Stimulated activated CD4-positive, alpha-beta T cell treated with anti-CD3 and anti-CD28 coated beads, Interleukin-15, amount 100 ng/mL, for 1 hour (primary cell): ENCODE results near the gene TMC4.
A peak's percentile ranks its signal among the peaks of the same experiment; 100 is the strongest.

Experiments used
- DNase-seq, 2 donors: peaks; one replicate each; pipeline ENCODE4 v3.0.0-alpha.2; 2020; ENCODE audit warnings: low read depth in 1 of 2, low spot score in 1 of 2

The TMC4 gene

DNA sequence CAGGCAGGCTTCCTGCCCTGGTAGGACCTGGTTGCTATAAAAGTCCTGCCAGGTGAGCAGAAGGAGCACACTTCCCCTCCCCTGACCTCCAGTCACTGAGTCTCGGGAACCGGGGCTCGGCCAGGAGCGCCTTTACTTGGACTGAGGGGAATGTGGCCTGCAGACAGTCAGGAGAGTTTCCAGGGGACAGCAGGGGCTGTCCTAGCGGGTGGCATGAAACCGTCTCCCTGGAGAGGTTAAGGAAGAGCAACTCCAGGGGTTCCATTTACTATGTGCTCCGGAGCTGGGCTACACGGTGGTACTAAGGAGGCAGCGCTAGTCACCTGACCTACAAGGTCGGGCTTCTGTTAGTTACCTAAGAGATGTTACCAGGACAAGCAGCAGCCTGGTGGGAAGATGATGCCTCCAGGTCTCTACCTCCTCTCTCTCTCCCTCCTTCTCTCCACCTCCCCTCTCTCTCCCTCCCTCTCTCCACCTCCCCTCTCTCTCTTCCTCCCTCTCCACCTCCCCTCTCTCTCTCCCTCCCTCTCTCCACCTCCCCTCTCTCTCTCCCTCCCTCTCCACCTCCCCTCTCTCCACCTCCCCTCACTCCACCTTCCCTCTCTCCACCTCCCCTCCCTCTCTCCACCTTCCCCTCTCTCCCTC is 39.5 kb downstream of the TMC4 start:
- no peak for DNase-seq

DNA sequence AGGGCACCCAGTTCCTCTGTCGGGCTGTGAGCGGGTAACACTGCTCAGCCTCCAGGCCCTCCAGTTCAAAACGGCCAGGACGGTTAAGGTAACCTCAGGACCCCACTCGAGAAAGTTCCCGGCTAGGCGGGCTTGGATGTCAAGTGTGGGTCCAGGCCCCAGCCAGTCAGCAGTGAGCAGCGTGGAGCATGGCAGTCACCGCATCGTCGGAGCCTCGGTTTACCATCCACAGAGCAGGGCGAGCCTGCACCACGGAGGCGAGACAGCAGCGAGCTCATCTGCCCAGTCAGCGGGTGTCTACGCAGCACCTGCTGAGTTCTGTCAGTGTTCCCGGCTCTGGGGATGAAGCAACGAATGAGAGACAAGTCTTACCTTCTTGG is 43.4 kb downstream of the TMC4 start:
- no peak for DNase-seq

DNA sequence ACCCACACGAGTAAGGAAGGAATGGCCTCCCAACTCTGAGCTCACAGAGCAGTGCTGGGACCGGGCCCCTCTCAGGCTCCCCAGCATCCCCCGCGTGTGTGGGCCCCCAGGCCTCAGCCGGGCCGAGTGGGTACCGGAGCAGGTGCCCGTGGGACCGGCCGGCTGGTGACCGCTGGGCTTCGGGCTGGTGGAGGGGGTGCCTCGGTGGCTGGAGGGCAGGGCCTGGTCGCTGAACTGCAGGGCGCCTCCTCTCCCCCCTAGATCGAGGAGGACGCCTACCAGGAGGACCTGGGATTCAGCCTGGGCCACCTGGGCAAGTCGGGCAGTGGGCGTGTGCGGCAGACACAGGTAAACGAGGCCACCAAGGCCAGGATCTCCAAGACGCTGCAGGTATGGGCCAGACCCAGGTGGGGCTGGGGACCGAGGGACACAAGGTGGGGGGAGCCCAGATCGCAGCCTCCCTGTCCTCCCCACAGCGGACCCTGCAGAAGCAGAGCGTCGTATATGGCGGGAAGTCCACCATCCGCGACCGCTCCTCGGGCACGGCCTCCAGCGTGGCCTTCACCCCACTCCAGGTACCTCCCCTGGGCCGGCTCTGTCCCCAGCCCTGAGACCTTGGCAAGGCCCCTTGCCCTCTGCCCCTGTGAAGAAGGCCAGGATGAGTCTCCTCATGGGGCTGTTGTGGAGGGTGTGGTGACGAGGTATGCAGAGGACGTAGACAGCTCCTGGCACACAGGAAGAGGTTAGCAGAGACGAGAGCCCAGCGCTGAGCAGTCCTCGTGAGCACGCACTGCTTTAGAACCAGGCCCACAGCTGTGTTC is 44.0 kb downstream of the TMC4 start:
- DNase-seq, result no peak

DNA sequence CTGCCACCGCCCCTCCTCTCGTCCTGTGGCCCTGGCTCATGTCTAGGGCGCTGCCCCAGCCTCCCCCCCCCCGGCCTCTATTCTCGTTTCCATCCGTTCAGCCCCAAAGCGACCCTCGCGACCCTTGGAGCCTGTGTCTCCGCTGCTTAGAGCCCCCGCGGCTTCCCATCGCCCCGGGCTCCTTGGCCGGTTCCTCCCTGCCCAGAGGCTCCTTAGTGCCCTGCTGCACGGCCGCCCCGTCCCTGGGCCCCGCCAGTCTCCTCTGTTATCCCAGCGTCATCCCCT is 44.6 kb downstream of the TMC4 start:
- no peak for DNase-seq

DNA sequence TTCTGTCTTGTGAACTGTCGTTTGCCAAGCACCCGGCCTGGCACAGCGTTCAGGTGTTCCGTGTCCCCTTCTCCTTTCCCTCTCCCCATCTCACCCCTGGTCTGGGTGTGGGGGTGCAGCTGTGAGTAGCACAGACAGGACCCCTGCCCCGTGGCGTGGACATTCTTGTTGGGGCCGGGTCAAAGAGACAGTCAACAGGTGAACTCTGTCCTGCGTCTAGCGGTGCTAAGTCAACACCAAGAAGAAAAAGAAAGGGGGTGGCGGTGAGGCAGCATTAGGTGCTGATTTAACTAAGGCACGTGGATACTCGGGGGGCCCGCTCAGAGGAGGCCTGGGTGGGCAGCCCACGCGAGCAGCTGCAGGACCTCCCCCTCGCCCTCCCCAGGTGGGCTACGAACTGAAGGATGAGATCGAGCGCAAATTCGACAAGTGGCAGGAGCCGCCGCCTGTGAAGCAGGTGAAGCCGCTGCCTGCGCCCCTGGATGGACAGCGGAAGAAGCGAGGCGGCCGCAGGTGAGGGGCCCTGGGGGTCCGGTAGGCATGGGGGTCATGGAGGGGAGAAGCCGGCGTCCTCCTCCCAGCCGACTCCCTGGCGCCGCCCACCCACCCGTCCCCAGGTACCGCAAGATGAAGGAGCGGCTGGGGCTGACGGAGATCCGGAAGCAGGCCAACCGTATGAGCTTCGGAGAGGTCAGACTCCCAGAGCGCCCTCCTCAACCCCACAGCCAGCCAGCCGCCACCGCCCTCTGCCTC is 45.1 kb downstream of the TMC4 start:
- DNase-seq, result no peak

DNA sequence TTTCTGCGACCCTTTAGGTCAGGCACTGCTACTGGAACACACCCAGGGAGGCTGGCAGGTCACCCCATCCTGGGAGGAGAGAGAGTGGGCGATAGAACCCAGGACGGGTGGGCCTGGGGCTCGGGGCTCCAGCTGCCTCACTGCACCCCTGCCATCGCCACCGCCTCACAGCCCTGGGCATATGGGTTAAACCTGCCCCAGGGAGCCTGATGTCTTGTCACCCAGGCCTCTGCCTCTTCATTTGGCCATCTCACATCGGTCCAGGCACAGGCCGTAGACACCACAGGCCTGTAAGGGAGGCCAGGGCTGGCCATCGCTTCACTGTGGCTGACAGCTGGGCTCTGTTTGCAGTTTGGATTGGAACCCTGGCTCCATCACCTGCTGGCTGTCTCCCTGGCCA is 47.2 kb downstream of the TMC4 start:
- DNase-seq, result no peak

DNA sequence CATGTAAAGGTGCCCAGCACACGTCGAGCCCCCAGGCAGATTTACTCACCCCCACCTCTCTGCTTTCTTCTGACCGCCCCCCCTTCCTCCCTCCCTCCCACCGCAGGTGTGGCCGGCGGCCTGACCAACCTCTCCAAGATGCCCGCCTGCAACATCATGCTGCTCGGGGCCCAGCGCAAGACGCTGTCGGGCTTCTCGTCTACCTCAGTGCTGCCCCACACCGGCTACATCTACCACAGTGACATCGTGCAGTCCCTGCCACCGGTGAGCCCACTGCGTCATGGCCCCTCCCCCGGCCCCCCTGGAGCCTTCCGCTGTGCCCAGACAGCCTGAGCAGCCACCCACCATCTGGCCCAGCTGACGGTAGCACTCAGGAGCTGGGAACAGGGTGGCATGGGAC is 48.6 kb downstream of the TMC4 start:
- DNase-seq, result no peak

DNA sequence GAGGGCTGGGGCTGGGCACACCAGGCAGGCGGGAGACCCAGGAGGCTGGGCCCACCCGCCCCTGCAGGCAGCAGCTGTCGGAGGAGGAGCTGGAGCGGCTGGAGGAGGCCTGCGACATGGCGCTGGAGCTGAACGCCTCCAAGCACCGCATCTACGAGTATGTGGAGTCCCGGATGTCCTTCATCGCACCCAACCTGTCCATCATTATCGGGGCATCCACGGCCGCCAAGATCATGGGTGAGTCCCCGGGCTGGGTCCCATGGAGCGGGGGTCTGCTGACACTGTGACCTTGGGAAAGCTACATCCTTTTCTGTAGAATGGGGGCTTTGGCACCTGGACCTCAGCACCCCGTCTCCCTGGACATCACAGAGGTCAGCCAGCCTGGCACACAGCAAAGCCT is 49.3 kb downstream of the TMC4 start:
- DNase-seq, result no peak

DNA sequence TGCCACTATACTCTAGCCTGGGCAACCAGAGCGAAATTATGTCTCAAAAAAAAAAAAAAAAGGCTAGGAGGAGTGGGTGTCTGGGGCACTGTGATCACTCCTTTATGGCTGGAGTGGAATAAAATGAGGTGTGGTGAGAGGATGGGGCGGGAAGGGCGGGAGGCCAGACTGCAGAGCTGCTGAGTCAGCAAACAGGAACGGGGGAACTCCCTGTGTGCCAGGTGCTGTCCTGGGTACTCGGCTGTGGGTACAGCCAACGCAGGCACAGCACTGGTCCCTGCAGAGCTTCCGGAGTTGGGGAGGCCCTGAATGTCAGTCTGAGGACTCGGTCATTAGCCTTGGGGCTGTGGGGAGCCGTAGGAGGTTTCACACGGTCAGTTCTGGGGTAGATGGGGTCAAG is 51.7 kb downstream of the TMC4 start:
- DNase-seq, result no peak

DNA sequence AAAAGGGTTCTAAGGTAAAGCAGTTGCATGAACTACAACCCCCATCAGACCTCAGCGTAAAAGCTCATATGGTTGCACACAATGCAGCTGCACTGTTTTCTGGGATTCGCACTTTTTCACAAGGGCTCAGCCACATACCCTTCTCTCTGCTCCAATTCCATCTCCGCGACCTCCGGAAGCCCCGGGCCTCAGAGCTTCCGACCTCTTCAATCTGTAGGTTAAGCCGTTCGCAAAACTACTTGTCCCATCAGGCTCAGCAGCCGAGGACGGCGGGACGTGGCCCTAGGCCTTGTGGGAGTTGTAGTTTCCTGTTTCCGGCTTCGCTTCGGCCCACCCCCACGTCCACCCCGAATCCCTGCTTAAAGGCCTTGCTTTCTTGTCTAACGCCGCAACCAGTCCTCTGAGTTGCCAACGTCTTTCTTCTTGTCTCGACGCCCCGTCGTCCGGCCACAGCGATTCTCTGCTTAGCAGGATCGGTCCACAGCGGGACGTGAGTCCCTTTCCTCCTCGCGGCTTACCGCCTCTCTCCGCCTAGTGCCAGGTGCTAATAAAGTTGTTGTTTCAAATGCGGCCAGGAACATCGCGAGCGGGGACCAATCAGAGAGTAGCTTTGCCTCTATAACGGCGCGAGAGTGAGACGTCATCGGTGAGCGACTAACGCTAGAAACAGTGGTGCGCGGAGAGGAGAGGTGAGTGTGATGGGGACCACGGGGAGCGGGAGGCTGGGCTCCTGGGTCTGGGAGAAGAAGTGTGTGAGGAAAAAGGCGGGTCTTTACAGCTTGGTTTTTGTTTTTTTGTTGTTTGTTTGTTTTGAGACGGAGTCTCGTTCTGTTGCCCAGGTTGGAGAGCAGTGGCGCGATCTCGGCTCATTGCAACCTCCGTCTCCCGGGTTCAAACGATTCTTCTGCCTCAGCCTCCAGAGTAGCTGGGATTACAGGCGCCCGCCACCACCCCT is 57.6 kb downstream of the TMC4 start, which contains the start of the genes PRPF31 and TFPT:
PRPF31 (plus strand) TSS at position 646 of the 955 bp plus-strand sequence. CDS start 2,525 bp downstream, outside the sequence.
TFPT (minus strand) TSS at position 549 of the 955 bp plus-strand sequence; CDS start at position 161, 388 bp downstream.
- peak; percentile 84 to 86 for DNase-seq

DNA sequence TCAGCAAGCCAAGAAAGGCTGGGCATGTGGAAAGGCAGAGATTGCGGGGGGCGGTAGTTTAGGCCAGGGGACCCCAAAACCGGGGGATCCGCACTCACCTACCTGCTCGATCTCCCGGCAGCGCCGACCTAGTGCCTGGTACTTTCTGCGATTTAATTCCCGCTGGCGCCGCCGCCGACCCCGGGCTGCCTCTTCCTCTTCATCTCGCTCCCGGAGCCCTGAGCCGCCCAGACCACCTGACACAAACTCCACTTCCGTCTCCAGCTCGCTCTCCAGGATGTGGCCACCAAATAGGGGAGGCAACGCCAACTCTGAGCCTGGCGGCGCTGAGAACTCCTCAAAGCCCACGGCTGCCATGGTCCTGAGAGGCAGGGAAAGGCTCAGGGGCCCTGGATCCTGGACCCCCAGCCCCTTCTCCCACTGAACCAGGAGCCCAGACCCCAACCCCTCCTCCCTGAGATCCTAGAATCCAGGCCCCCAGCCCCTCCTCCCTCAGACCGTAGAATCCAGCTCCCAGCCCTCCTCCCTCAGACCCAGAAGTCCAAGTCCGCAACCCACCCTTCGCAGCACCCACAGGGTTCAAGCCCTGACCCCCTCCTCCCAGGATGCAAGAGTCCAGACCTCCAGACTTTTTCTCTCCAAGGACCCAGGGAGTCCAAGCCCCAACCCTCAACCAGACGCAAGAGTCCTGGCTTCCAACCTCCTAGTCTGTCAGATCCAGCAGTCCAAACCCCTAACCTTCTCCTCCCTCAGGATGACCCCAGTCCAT is 58.4 kb downstream of the TMC4 start:
- DNase-seq, result no peak
